ENCODE data around the gene FGD4.

DNA sequence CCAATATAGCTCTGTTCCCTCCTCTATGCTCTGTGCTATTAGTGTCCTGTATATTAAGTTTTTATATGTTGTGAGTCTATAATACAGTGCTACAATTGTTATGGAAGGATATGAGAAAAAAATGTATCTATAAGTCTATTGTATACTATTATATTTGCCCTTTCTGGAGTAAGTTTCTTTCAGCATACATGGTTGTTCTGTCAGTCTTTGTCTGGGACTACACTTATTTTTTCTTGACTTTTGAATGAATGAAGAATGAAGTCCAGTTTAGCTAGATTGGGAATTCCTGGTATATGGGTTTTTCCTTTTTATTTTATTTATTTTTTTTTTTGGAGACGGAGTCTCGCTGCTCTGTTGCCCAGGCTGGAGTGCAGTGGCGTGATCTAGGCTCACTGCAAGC lies 203.7 kb downstream of the FGD4 start:
- TF ChIP-seq TARDBP (IDR thresholded peaks at IDR 0.05) (no peak), RFX1 (IDR thresholded peaks at IDR 0.05) (no peak)

Data from K562 (cell line).